ENCODE measurements around the gene ACVR2B. TPM values are rescaled to one million over a fixed set of nuclear protein-coding genes. Genes with fewer than 3 reads are reported as not detected.

ACVR2B gene
- total and polyA plus RNA-seq, 8 donors, result 0.61 to 11.0 (median 1.7) TPM

DNA sequence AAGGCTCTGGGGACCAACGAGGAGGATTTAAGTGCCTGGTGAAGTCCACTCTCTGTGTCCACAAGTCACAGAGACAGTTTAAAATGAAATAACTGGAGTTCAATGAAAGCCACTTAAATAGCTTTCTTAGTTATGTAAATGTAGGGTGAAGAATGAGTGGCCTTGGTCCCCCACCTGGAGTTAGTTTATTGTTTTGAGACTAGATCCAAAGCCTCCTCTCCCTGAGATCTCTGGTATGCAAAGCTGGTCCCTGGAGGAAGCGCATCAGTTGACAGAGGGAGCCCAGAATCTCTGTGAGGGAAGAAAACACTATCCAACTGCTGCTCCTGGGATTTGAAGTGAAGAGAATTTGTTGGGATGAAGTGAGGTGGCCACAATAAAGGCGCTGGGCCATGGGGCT, 83.0 kb downstream of the ACVR2B start:
- intact Hi-C loops (cut with DNase I; ENCODE audit: low total_unique reads), result no loop called here
- 82 to 90% (median 85%) methylated on average over 3 of the region's 3 CpGs for WGBS, 5 donors
- TF ChIP-seq POLR2AphosphoS5 (IDR thresholded peaks at IDR 0.05) (no peak), EP300 (IDR thresholded peaks at IDR 0.05) (no peak), POLR2A (IDR thresholded peaks at IDR 0.05) (no peak)
- TF ChIP-seq, protein P1, sequence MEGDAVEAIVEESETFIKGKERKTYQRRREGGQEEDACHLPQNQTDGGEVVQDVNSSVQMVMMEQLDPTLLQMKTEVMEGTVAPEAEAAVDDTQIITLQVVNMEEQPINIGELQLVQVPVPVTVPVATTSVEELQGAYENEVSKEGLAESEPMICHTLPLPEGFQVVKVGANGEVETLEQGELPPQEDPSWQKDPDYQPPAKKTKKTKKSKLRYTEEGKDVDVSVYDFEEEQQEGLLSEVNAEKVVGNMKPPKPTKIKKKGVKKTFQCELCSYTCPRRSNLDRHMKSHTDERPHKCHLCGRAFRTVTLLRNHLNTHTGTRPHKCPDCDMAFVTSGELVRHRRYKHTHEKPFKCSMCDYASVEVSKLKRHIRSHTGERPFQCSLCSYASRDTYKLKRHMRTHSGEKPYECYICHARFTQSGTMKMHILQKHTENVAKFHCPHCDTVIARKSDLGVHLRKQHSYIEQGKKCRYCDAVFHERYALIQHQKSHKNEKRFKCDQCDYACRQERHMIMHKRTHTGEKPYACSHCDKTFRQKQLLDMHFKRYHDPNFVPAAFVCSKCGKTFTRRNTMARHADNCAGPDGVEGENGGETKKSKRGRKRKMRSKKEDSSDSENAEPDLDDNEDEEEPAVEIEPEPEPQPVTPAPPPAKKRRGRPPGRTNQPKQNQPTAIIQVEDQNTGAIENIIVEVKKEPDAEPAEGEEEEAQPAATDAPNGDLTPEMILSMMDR (IDR thresholded peaks at IDR 0.05), result no peak
- no peaks in the 10 kb centered on the region for H3K4me1 ChIP-seq
- H3K9me3 ChIP-seq, result no peaks in the 10 kb centered on the region
- H3K27me3 ChIP-seq, result no peaks in the 10 kb centered on the region
- H3K36me3 ChIP-seq, result peaks cover 0 to 25% (median 5%) of the 10 kb centered on the region in 4 donors
- no peak overlapping the region for H3K27ac ChIP-seq
- DNase-seq, result no peak
- no peak overlapping the region for H3K4me3 ChIP-seq

DNA sequence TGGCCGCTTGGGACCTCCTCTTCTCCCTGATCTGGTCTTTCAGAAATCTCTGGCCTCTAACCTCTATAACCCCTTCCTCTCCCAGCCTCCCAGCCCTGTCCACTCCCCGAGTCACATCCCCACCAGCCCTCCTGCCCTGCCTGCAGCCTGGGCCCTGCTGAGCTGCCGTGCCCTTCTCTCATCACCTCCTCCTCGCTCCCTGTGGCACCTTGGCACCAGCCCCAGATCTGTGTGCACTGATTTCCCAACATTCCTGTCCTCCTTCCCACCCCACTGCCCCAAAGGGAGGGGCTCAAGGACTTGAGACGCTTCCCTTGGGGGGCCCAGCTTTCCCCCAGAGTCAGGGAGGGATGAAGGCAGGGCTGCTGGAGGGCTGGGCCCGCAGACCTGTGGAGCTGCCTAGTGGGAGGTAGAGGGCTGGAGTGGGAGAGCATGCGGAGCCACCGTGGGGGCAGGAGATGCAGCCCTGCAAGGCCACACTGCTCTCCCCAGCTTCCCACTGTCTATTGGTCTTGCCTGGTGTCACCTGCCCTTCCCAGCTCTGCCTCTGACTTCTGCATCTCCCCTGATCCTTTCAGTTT, 85.2 kb downstream of the ACVR2B start:
- H3K27me3 ChIP-seq, result no peaks in the 10 kb centered on the region
- no peak overlapping the region for H3K27ac ChIP-seq
- no peaks in the 10 kb centered on the region for H3K4me1 ChIP-seq
- no peak overlapping the region for H3K4me3 ChIP-seq
- H3K9me3 ChIP-seq, result no peaks in the 10 kb centered on the region
- intact Hi-C loops (cut with DNase I; ENCODE audit: low total_unique reads), result no loop called here
- WGBS, 5 donors, result 60 to 75% (median 67%) methylated on average over 6 to 8 of the region's 8 CpGs
- TF ChIP-seq EP300 (IDR thresholded peaks at IDR 0.05) (no peak), POLR2AphosphoS5 (IDR thresholded peaks at IDR 0.05) (no peak), POLR2A (IDR thresholded peaks at IDR 0.05) (no peak)
- TF ChIP-seq, protein P1 (IDR thresholded peaks at IDR 0.05), result no peak
- DNase-seq, result no peak
- peaks cover 0 to 15% (median 5%) of the 10 kb centered on the region in 4 donors for H3K36me3 ChIP-seq

DNA sequence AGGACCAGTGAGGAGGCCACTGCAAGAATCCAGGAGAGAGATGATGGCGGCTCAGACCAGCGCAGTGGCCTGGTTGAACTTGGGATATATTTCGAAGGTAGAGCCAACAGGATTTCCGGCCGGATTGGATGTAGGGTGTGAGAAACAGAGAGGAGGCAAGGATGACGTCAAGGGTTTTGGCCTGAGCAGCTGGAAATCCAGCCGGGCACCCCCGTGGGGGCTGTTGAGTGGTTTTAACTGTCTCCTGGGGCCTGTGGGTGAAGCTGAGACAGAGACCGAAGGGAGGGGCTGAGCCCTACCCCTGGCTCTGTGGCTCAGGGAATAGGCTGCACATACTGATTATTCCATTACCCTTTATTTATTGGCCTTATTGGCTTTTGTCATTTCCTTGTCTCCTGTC, 88.1 kb downstream of the ACVR2B start:
- Histone ChIP-seq H3K4me1 (no peaks in the 10 kb centered on the region), H3K27me3 (no peaks in the 10 kb centered on the region), H3K4me3 (no peak overlapping the region), H3K36me3 (no peaks in the 10 kb centered on the region), H3K9me3 (no peaks in the 10 kb centered on the region), H3K27ac (no peak overlapping the region)
- peak in 1 of 2 donors; percentile 19 for DNase-seq
- 72 to 87% (median 81%) methylated on average over 9 of the region's 9 CpGs for WGBS, 5 donors
- TF ChIP-seq POLR2AphosphoS5 (IDR thresholded peaks at IDR 0.05) (no peak), EP300 (IDR thresholded peaks at IDR 0.05) (no peak), POLR2A (IDR thresholded peaks at IDR 0.05) (no peak)
- TF ChIP-seq, protein P1 (IDR thresholded peaks at IDR 0.05), result no peak
- intact Hi-C loops (cut with DNase I; ENCODE audit: low total_unique reads), result no loop called here

Small RNA genes within 50 kb of the gene (small RNA-seq; reads per million reads assigned to genes)
- 0 reads per million in 4 donors for gene RF00019

Other genes starting within 250 kb of the ACVR2B start
- gene SLC22A13, start 188.1 kb upstream of the ACVR2B start, total RNA-seq, result under 1 TPM in 2 of 5 donors, not detected in 3; 0.29 to 0.73 TPM
- gene SLC22A13, start 188.1 kb upstream of the ACVR2B start, polyA plus RNA-seq, result under 1 TPM in 1 of 3 donors, not detected in 2; 0.05 TPM
- not detected for gene SLC22A14, start 171.6 kb upstream of the ACVR2B start, total RNA-seq
- under 1 TPM in 2 of 3 donors, not detected in 1; 0.08 to 0.31 TPM for gene SLC22A14, start 171.6 kb upstream of the ACVR2B start, polyA plus RNA-seq
- 10 to 100 TPM in 2 of 5 donors, 1 to 10 TPM in 3; 2.3 to 41.6 (median 8.3) TPM for gene XYLB, start 107.1 kb upstream of the ACVR2B start, total RNA-seq
- gene XYLB, start 107.1 kb upstream of the ACVR2B start, polyA plus RNA-seq, result 1 to 10 TPM; 1.1 to 1.7 (median 1.4) TPM
- gene EXOG, start 42.5 kb downstream of the ACVR2B start, total RNA-seq, result 100 to 1,000 TPM in 1 of 5 donors, 10 to 100 TPM in 2, 1 to 10 TPM in 1, not detected in 1; 4.3 to 202 (median 35.8) TPM
- gene EXOG, start 42.5 kb downstream of the ACVR2B start, polyA plus RNA-seq, result 1 to 10 TPM; 2.4 to 2.6 (median 2.4) TPM
- 1 to 10 TPM in 1 of 5 donors, under 1 TPM in 1, not detected in 3; 0.14 to 1.1 TPM for gene SCN5A, start 195.8 kb downstream of the ACVR2B start, total RNA-seq
- under 1 TPM in 2 of 3 donors, not detected in 1; 0.05 to 0.06 TPM for gene SCN5A, start 195.8 kb downstream of the ACVR2B start, polyA plus RNA-seq

All from stomach (tissue), 9 donors.